OCI-LY3 (cell line): Measurements from ENCODE around the gene FAM78B.

Experiments
- CTCF ChIP-seq: fragments of 200-600, 300-600 bp; sonication (generic); IDR thresholded peaks from 2 replicates; pipeline ENCODE4 v1.5.1; 2014; ENCODE audit warnings: antibody characterized with exemption, low read length, low read depth
- EZH2phosphoT487 ChIP-seq: fragments of 200-600 bp; shearing (Covaris generic); IDR thresholded peaks from 2 replicates; pipeline ENCODE4 v1.6.1; 2018; ENCODE audit warnings: antibody characterized with exemption, mixed run types, low read depth

- no peak for TF ChIP-seq CTCF
- TF ChIP-seq EZH2phosphoT487, result no peak
Observed at GRCh38 chr1:166036092-166036491, 130.7 kb downstream of the FAM78B start.
